H9 (cell line): ENCODE data around the gene TEX2. TPM values are rescaled to one million over a fixed set of nuclear protein-coding genes. Genes with fewer than 3 reads are reported as not detected.

Experiments used
- DNase-seq: peaks from one replicate; pipeline ENCODE4 v3.0.0-alpha.2; 2017
- H2AFZ ChIP-seq: one replicate; pipeline ENCODE4 v1.6.1; 2013; ENCODE audit warnings: mild to moderate bottlenecking, low read length, control low read depth, moderate library complexity
- H2AK5ac ChIP-seq: 2 replicates; pipeline ENCODE4 v1.6.1; 2013; ENCODE audit warnings: low read length, control low read depth, mixed read lengths; ENCODE audit not compliant: insufficient read length
- H2BK120ac ChIP-seq: one replicate; pipeline ENCODE4 v1.6.1; 2013; ENCODE audit warnings: low read depth, mild to moderate bottlenecking, low read length, control low read depth, inconsistent platforms; ENCODE audit not compliant: poor library complexity, severe bottlenecking
- H2BK12ac ChIP-seq: 2 replicates; pipeline ENCODE4 v1.6.1; 2013; ENCODE audit warnings: low read length, control low read depth, mixed read lengths, low read depth; ENCODE audit not compliant: insufficient read length
- H2BK15ac ChIP-seq: 2 replicates; pipeline ENCODE4 v1.6.1; 2013; ENCODE audit warnings: low read depth, low read length, control low read depth
- H2BK20ac ChIP-seq: one replicate; pipeline ENCODE4 v1.6.1; 2013; ENCODE audit warnings: low read depth, mild to moderate bottlenecking, low read length, control low read depth, inconsistent platforms; ENCODE audit not compliant: poor library complexity, severe bottlenecking
- H2BK5ac ChIP-seq: 2 replicates; pipeline ENCODE4 v1.6.1; 2013; ENCODE audit warnings: low read length, control low read depth, mixed read lengths; ENCODE audit not compliant: insufficient read length
- H3K14ac ChIP-seq: 2 replicates; pipeline ENCODE4 v1.6.1; 2013; ENCODE audit warnings: low read length, control low read depth; ENCODE audit not compliant: insufficient read depth
- H3K18ac ChIP-seq: 2 replicates; pipeline ENCODE4 v1.6.1; 2013; ENCODE audit warnings: low read depth, mild to moderate bottlenecking, mixed read lengths, low read length, control low read depth; ENCODE audit not compliant: insufficient read length
- H3K23ac ChIP-seq: 2 replicates; pipeline ENCODE4 v1.6.1; 2013; ENCODE audit warnings: low read length, control low read depth, mixed read lengths, low read depth; ENCODE audit not compliant: insufficient read length
- H3K23me2 ChIP-seq: 2 replicates; pipeline ENCODE4 v1.6.1; 2013; ENCODE audit warnings: low read depth, mild to moderate bottlenecking, mixed read lengths, low read length, control low read depth; ENCODE audit not compliant: insufficient read length, poor library complexity, severe bottlenecking
- H3K27ac ChIP-seq: 2 replicates; pipeline ENCODE4 v1.5.1; 2013; ENCODE audit warnings: low read length, control low read depth, mixed read lengths, low read depth; ENCODE audit not compliant: insufficient read length
- H3K27me3 ChIP-seq: 2 replicates; pipeline ENCODE4 v1.6.1; 2013; ENCODE audit warnings: low read length, control low read depth, inconsistent platforms; ENCODE audit not compliant: insufficient read depth
- H3K4ac ChIP-seq: 2 replicates; pipeline ENCODE4 v1.6.1; 2013; ENCODE audit warnings: low read depth, mild to moderate bottlenecking, control low read depth, inconsistent platforms, low read length, moderate library complexity
- H3K4me1 ChIP-seq: 2 replicates; pipeline ENCODE4 v1.6.1; 2013; ENCODE audit warnings: low read length, control low read depth, inconsistent platforms; ENCODE audit not compliant: insufficient read depth
- H3K4me2 ChIP-seq: 2 replicates; pipeline ENCODE4 v1.6.1; 2013; ENCODE audit warnings: low read length, control low read depth, mixed read lengths; ENCODE audit not compliant: insufficient read length, insufficient read depth
- H3K56ac ChIP-seq: 2 replicates; pipeline ENCODE4 v1.6.1; 2013; ENCODE audit warnings: low read depth, mild to moderate bottlenecking, mixed read lengths, low read length, control low read depth; ENCODE audit not compliant: insufficient read length
- H3K79me1 ChIP-seq: 2 replicates; pipeline ENCODE4 v1.6.1; 2013; ENCODE audit warnings: low read depth, mild to moderate bottlenecking, moderate library complexity, low read length, control low read depth, inconsistent platforms; ENCODE audit not compliant: insufficient read depth, poor library complexity, severe bottlenecking
- H3K79me2 ChIP-seq: 2 replicates; pipeline ENCODE4 v1.6.1; 2013; ENCODE audit warnings: low read length, control low read depth, inconsistent platforms; ENCODE audit not compliant: insufficient read depth
- H3K9ac ChIP-seq: 2 replicates; pipeline ENCODE4 v1.6.1; 2013; ENCODE audit warnings: low read length, control low read depth, mixed read lengths; ENCODE audit not compliant: insufficient read length; ENCODE audit errors: extremely low read depth
- H3K9me3 ChIP-seq: one replicate; pipeline ENCODE4 v1.6.1; 2013; ENCODE audit warnings: low read depth, low read length, inconsistent platforms; ENCODE audit not compliant: control insufficient read depth
- H3T11ph ChIP-seq: one replicate; pipeline ENCODE4 v1.6.1; 2013; ENCODE audit warnings: mild to moderate bottlenecking, low read length, control low read depth, inconsistent platforms
- H4K20me1 ChIP-seq: one replicate; pipeline ENCODE4 v1.6.1; 2013; ENCODE audit not compliant: control insufficient read depth, insufficient read length, insufficient read depth
- H4K5ac ChIP-seq: 2 replicates; pipeline ENCODE4 v1.6.1; 2013; ENCODE audit warnings: low read depth, mild to moderate bottlenecking, mixed read lengths, low read length, control low read depth; ENCODE audit not compliant: insufficient read length
- H4K8ac ChIP-seq: replicated peaks from 2 replicates; pipeline ENCODE4 v1.6.1; 2013; ENCODE audit warnings: low read length, control low read depth, mixed read lengths, low read depth; ENCODE audit not compliant: insufficient read length
- H4K91ac ChIP-seq: 2 replicates; pipeline ENCODE4 v1.6.1; 2013; ENCODE audit warnings: low read depth, mild to moderate bottlenecking, moderate library complexity, mixed read lengths, low read length, control low read depth; ENCODE audit not compliant: insufficient read length
- H3K27ac Mint-ChIP-seq, 3 experiments: 2 replicates in 2 of 3; 3 replicates in 1 of 3; pipeline ENCODE4 v1.8.0; 2020 to 2021; ENCODE audit warnings: mixed read lengths in 3 of 3, mild to moderate bottlenecking in 1 of 3, moderate library complexity in 1 of 3
- H3K27me3 Mint-ChIP-seq: 2 replicates; pipeline ENCODE4 v1.8.0; 2021; ENCODE audit warnings: low read depth, mild to moderate bottlenecking, moderate library complexity, mixed read lengths
- H3K36me3 Mint-ChIP-seq, 3 experiments: 2 replicates in 2 of 3; 3 replicates in 1 of 3; pipeline ENCODE4 v1.8.0; 2020 to 2021; ENCODE audit warnings: low read depth in 3 of 3, mixed read lengths in 3 of 3; ENCODE audit not compliant: insufficient read depth in 1 of 3
- H3K4me1 Mint-ChIP-seq, 2 experiments: 2 replicates each; pipeline ENCODE4 v1.8.0; 2020; ENCODE audit warnings: mixed read lengths in 2 of 2
- H3K4me3 Mint-ChIP-seq, 2 experiments: 2 replicates in 1 of 2; 3 replicates in 1 of 2; pipeline ENCODE4 v1.8.0; 2020 to 2021; ENCODE audit warnings: mild to moderate bottlenecking in 2 of 2, mixed read lengths in 2 of 2, moderate library complexity in 1 of 2
- H3K9me3 Mint-ChIP-seq, 2 experiments: 2 replicates in 1 of 2; 3 replicates in 1 of 2; pipeline ENCODE4 v1.8.0; 2020; ENCODE audit warnings: mild to moderate bottlenecking in 2 of 2, mixed read lengths in 2 of 2, moderate library complexity in 1 of 2
- WGBS: extraction: QIAGEN DNeasy Blood & Tissue Kit; methylation state at CpG from one replicate; pipeline ENCODE4 v1.1.7; 2013; ENCODE audit warnings: missing lambda C conversion rate, low lambda C conversion rate, mixed read lengths; ENCODE audit not compliant: insufficient read length; ENCODE audit errors: extremely low coverage; 5-methylcytosine and 5-hydroxymethylcytosine counted together
- total RNA-seq: library from RNA; stranded (reverse); gene quantifications from 2 replicates; pipeline ENCODE4 v1.2.1, GENCODE V29; 2021
- TF ChIP-seq, protein P1 (sequence below): fragments of 200-600 bp; sonication (generic); conservative IDR thresholded peaks from 3 replicates; pipeline ENCODE4 v1.8.0; 2021; ENCODE audit warnings: antibody characterized with exemption, mild to moderate bottlenecking

TEX2 gene
- total RNA-seq, 1 experiment from 2014 or later: 12.2 TPM

DNA sequence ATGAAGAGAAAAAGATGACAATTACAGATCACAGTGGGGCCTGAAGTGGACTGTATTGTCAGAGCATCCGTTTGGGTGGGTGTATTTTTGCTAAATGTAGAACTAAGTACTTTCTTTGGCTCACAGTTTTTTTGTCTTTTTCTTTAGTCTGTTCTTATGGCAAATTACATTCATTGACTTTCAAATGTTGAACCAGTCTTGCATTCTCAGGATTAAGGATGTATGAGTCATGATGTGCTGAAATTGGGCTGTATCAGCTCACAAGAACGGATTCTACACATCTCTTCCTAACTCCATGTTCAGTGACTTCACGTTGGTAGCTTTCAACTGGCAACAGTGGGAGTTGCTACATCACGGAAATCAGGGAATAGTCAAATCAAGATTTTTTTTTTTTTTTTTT lies 66.5 kb downstream of the TEX2 start:
- no peaks in the 10 kb centered on the region for H3K9me3 Mint-ChIP-seq
- no peak overlapping the region for H3K18ac ChIP-seq
- DNase-seq: no peak
- TF ChIP-seq, protein P1, sequence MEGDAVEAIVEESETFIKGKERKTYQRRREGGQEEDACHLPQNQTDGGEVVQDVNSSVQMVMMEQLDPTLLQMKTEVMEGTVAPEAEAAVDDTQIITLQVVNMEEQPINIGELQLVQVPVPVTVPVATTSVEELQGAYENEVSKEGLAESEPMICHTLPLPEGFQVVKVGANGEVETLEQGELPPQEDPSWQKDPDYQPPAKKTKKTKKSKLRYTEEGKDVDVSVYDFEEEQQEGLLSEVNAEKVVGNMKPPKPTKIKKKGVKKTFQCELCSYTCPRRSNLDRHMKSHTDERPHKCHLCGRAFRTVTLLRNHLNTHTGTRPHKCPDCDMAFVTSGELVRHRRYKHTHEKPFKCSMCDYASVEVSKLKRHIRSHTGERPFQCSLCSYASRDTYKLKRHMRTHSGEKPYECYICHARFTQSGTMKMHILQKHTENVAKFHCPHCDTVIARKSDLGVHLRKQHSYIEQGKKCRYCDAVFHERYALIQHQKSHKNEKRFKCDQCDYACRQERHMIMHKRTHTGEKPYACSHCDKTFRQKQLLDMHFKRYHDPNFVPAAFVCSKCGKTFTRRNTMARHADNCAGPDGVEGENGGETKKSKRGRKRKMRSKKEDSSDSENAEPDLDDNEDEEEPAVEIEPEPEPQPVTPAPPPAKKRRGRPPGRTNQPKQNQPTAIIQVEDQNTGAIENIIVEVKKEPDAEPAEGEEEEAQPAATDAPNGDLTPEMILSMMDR: no peak
- H3K27ac Mint-ChIP-seq: 0 out of 7 replicates have a peak overlapping the region, but pooled peaks of 1 of the 3 experiments have one; percentile 0
- H3K79me1 ChIP-seq: no peaks in the 10 kb centered on the region
- H4K20me1 ChIP-seq: no peaks in the 10 kb centered on the region
- no peaks in the 10 kb centered on the region for H3K27me3 ChIP-seq
- 0 out of 7 replicates have a peak, but pooled peaks cover 0 to 2% (median 0%) of the 10 kb centered on the region in 3 experiments for H3K36me3 Mint-ChIP-seq
- no peak overlapping the region for H3K23ac ChIP-seq
- no peaks in the 10 kb centered on the region for H3K23me2 ChIP-seq
- no peak overlapping the region for H2AFZ ChIP-seq
- H3K4me2 ChIP-seq: no peak overlapping the region
- no peak overlapping the region for H3K14ac ChIP-seq
- no peaks in the 10 kb centered on the region for H3K9me3 ChIP-seq
- no peak overlapping the region for H2AK5ac ChIP-seq
- H2BK15ac ChIP-seq: no peak overlapping the region
- no peak overlapping the region for H2BK120ac ChIP-seq
- H3K4me1 ChIP-seq: peaks cover 4% of the 10 kb centered on the region; the same call in 1 of the 2 replicates
- no peak overlapping the region for H3K4me3 Mint-ChIP-seq
- H3T11ph ChIP-seq: no peak overlapping the region
- no peaks in the 10 kb centered on the region for H3K79me2 ChIP-seq
- H3K27ac ChIP-seq: no peak overlapping the region
- H3K4ac ChIP-seq: no peak overlapping the region
- H3K9ac ChIP-seq: no peak overlapping the region
- no CpG with 5 or more reads among the region's 4 CpGs for WGBS
- no peak overlapping the region for H4K91ac ChIP-seq
- H2BK5ac ChIP-seq: no peak overlapping the region
- no peaks in the 10 kb centered on the region for H3K27me3 Mint-ChIP-seq
- H2BK20ac ChIP-seq: no peak overlapping the region
- H2BK12ac ChIP-seq: no peak overlapping the region
- H3K4me1 Mint-ChIP-seq: peaks cover 23 to 27% of the 10 kb centered on the region in 2 experiments
- no peak overlapping the region for H4K5ac ChIP-seq
- H4K8ac ChIP-seq: no peak overlapping the region
- no peak overlapping the region for H3K56ac ChIP-seq
